ENCODE data around the gene NME8. TPM values are rescaled to one million over a fixed set of nuclear protein-coding genes. Genes with fewer than 3 reads are reported as not detected.

The NME8 gene
- total RNA-seq, 1 donor: 1.7 TPM

DNA sequence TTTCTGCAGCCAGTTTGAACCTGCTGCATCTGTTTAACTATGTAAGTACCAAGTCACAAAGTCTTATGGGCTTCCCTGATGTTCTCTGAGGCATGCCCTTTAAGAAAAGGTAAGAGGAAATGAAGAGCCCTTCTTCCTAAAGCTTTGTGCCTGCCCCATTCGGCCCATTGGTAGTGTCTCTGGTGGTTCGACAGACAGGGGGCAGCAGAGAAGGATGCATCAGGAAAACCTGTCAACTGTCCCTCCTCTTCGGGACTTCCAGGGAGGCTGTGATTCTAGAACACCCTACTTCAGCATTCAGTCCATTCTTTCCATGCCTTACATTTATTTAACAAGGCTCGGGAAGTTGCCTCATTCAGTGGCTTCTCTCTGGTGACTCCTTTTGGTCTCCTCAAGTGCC is 70.1 kb downstream of the NME8 start:
- no peak overlapping the region for H3K4me3 ChIP-seq (ENCODE audit: low read length)
- H3K27me3 ChIP-seq (ENCODE audit: insufficient read depth, low read length): peaks cover 68% of the 10 kb centered on the region
- peaks cover 40% of the 10 kb centered on the region for H3K4me1 ChIP-seq (ENCODE audit: insufficient read depth, low read length)
- no peaks in the 10 kb centered on the region for H3K9me3 ChIP-seq (ENCODE audit: low read depth, low read length)

DNA sequence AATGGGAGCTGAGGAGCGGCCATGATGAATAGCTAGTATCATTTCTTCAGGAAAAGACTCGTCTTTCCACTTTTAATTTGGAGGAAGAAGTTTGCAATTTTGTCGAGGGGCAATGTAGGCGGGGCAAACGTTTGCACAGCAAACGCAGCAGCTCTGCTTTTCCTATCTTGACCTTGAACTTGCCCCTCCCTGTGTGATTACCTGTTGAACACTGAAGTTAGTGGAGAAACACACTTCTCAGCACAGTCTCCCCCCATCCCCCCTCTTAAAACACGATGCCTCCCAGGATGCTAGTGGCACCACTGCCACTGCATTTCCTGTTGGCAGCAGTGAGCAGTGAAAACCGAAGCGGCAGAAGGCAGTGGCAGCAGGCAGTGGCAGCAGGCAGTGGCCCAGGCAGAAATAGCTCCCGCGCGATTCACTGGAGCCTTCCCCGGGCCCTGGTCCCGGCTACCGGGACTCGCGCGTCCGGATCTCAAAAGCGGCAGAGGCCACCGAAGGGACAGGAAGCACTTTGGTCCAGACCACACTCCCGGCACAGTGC is 72.0 kb downstream of the NME8 start, which contains the start of gene EPDR1:
EPDR1 (plus strand) TSS at position 336 of the 544 bp plus-strand sequence. CDS start 300 bp downstream, outside the sequence.
- Histone ChIP-seq H3K4me1 (ENCODE audit: insufficient read depth, low read length) (peaks cover 36% of the 10 kb centered on the region), H3K9me3 (ENCODE audit: low read depth, low read length) (peaks cover 5% of the 10 kb centered on the region), H3K27me3 (ENCODE audit: insufficient read depth, low read length) (peaks cover 62% of the 10 kb centered on the region), H3K4me3 (ENCODE audit: low read length) (peak within 1 kb of the TSS; percentile 38)

DNA sequence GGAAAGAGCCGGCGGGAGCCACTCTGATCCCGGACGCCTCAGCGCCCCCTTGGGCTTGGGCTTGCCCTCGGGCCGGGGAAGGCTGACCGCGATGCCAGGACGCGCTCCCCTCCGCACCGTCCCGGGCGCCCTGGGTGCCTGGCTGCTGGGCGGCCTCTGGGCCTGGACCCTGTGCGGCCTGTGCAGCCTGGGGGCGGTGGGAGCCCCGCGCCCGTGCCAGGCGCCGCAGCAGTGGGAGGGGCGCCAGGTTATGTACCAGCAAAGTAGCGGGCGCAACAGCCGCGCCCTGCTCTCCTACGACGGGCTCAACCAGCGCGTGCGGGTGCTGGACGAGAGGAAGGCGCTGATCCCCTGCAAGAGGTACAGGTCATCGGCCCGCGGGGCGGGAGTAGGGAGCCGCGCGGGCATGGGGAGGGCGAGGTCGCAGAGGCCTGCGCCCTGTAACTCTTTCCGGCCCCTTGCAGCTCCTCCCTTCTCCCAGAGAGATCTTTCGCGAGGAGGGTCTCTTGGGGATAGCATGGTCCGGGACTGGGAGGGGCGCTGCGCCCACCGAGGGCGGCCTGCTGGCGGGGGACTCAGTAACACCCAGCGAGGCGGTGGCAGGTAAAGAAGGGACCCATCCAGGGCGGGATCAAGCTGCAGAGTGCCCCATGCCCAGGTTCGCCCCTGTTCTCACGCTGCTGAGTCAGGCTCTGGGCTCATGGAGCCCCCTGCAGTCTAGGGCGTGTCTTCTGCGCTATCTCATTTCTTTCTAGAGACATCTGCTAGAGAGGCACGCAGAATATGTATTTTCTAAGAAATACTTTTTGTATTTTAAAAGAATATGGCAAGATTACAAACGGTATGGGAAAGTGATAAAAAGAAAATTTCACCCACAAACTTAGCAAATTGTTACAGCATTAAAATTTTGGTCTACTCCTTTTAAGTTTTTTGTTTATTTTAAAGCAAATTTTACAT is 72.7 kb downstream of the NME8 start:
- Histone ChIP-seq H3K9me3 (ENCODE audit: low read depth, low read length) (peaks cover 12% of the 10 kb centered on the region), H3K4me3 (ENCODE audit: low read length) (peak overlapping the region; percentile 38), H3K27me3 (ENCODE audit: insufficient read depth, low read length) (peaks cover 55% of the 10 kb centered on the region)

DNA sequence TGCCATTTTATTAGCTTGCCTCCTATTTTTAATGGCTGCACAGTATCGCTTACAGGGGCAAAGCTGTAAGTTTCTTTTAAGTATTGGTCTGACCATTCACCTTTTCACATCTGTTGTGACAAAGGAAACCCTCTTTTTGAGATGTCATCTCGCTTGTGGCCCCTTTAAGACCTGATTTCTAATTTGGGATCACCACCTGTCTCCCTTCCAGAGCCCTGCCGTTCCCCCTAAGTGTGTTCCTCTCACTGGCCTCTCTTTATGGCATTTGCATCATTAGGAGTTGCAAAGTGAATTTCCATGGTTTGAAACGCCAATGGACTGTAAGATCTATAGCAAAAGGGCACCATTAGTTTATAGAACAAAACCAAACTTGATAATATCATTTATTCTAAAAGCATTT is 73.5 kb downstream of the NME8 start:
- peaks cover 48% of the 10 kb centered on the region for H3K27me3 ChIP-seq (ENCODE audit: insufficient read depth, low read length)
- peaks cover 21% of the 10 kb centered on the region for H3K4me1 ChIP-seq (ENCODE audit: insufficient read depth, low read length)
- no peak overlapping the region for H3K4me3 ChIP-seq (ENCODE audit: low read length)
- peaks cover 14% of the 10 kb centered on the region for H3K9me3 ChIP-seq (ENCODE audit: low read depth, low read length)

More for the DNA sequence above, 72.7 kb downstream of the NME8 start:
- peaks cover 29% of the 10 kb centered on the region for H3K4me1 ChIP-seq (ENCODE audit: insufficient read depth, low read length)

DNA sequence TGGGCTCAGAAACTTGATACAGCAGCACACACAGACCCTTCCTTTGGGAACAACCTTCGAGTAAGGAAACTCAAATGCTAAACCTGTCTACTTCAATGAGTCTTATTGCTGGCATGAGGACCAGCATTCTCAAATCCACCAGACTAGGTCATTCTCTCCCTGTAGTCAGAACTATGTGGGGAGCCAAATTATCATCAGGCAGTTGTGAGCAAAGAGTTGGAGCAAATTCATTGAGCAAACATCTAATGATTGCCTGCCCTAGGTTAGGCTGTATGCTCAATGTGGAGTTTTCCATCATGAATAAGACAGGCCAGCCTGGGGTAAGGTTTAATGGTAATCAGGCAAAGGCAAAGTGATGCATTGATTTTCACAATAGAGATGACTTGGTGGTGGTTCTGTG is 75.6 kb downstream of the NME8 start:
- H3K27me3 ChIP-seq (ENCODE audit: insufficient read depth, low read length): peaks cover 28% of the 10 kb centered on the region
- H3K4me1 ChIP-seq (ENCODE audit: insufficient read depth, low read length): peaks cover 19% of the 10 kb centered on the region
- peaks cover 14% of the 10 kb centered on the region for H3K9me3 ChIP-seq (ENCODE audit: low read depth, low read length)
- no peak overlapping the region for H3K4me3 ChIP-seq (ENCODE audit: low read length)

DNA sequence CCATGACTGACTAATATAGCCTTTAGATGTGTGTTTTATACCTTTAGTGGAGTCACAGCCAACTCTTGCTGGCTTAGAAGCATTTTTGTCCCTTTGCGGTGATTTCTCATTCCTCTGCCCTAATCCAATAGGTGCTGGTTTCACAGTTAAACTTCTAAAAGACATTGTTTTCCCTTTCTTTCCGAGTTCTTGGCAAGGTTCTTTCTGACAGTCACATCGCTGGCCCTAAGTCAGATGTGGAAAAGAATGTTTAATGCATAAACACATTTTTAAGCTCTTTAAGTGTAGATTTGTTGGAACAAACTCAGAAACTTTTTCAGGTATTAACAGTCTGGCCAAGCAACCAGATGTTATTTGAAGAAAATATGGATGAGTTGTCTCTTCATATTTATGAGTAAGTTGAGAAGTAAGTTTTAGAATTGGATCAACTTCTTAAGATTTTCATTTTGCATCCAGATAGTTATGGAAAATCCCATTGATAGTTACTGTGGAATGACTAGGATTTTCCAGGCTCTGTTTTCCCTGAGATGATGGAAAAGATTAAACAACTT is 76.2 kb downstream of the NME8 start:
- Histone ChIP-seq H3K9me3 (ENCODE audit: low read depth, low read length) (peaks cover 14% of the 10 kb centered on the region), H3K4me1 (ENCODE audit: insufficient read depth, low read length) (peaks cover 19% of the 10 kb centered on the region), H3K4me3 (ENCODE audit: low read length) (no peak overlapping the region), H3K27me3 (ENCODE audit: insufficient read depth, low read length) (peaks cover 23% of the 10 kb centered on the region)

DNA sequence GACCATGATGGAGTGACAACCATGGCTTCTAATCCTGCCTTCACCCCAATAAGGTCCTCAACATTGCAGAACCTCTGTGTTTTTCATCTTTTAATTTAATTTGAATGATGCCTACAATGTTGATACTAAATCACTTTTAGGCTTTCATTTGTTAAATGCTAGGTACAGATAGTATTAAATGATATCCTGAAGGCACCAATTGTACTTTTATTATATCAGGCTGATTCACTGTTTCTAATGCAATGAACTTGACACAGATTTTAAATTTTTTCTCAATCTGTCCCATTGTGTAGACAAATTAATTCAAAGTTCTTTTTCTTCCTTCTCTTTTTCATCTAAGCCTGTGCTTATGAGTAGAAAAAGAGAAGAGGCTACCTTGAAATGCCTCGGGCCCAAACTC is 77.2 kb downstream of the NME8 start:
- H3K27me3 ChIP-seq (ENCODE audit: insufficient read depth, low read length): peaks cover 14% of the 10 kb centered on the region
- H3K4me1 ChIP-seq (ENCODE audit: insufficient read depth, low read length): peaks cover 11% of the 10 kb centered on the region
- H3K4me3 ChIP-seq (ENCODE audit: low read length): no peak overlapping the region
- H3K9me3 ChIP-seq (ENCODE audit: low read depth, low read length): peaks cover 14% of the 10 kb centered on the region

DNA sequence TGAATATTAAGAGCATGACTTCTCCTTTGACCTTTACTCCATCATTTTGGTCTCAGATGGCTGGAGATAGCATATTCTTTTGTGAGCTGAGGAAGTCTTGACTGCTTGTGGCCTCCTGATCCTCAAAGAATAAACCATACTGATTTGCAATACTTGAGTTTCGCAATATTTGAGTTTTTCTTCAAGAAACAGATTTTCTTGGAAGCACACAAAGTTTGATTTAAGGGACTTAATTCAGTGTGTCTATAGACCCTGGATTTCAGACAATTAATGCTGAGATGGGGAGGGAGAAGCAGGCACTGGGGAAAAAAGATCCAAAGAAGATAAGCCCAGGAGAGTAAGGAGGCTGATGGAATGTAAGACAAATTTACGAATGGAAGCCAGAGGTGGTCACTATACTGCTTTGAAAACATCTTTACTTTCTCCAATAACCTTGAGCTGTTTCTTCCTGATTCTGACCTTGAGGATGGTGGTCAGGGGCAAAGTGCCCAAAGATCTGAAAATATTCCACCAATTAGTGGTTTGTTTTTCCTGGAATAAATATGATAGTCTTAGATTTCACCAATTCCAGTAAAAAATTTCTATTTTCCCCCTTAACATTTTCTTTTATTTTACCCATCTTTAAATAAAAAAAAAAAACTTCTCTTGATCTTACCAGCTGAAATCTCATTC is 79.5 kb downstream of the NME8 start:
- peaks cover 3% of the 10 kb centered on the region for H3K27me3 ChIP-seq (ENCODE audit: insufficient read depth, low read length)
- no peak overlapping the region for H3K4me3 ChIP-seq (ENCODE audit: low read length)
- peaks cover 14% of the 10 kb centered on the region for H3K9me3 ChIP-seq (ENCODE audit: low read depth, low read length)
- peaks cover 2% of the 10 kb centered on the region for H3K4me1 ChIP-seq (ENCODE audit: insufficient read depth, low read length)

DNA sequence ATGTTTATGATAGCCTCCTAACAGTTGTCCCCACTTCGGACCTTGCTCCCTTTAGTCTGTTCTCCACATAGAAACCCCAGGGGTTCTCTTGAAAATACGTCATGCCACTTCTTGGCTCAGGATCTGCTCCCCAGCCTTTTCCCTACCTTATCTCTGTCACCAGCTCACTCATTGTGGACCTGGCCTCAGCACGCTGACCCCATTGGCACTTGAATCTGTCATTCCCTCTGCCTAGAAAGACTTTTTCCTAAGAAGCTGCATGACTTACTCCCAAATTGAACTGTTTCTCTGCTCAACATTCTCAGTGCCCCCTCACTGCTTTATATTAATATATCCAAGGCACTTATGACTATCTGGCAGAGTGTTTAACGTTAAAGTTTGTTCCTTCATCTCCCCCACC is 80.5 kb downstream of the NME8 start:
- Histone ChIP-seq H3K4me3 (ENCODE audit: low read length) (no peak overlapping the region), H3K27me3 (ENCODE audit: insufficient read depth, low read length) (peaks cover under 1% of the 10 kb centered on the region), H3K4me1 (ENCODE audit: insufficient read depth, low read length) (peaks cover 2% of the 10 kb centered on the region), H3K9me3 (ENCODE audit: low read depth, low read length) (peaks cover 14% of the 10 kb centered on the region)

DNA sequence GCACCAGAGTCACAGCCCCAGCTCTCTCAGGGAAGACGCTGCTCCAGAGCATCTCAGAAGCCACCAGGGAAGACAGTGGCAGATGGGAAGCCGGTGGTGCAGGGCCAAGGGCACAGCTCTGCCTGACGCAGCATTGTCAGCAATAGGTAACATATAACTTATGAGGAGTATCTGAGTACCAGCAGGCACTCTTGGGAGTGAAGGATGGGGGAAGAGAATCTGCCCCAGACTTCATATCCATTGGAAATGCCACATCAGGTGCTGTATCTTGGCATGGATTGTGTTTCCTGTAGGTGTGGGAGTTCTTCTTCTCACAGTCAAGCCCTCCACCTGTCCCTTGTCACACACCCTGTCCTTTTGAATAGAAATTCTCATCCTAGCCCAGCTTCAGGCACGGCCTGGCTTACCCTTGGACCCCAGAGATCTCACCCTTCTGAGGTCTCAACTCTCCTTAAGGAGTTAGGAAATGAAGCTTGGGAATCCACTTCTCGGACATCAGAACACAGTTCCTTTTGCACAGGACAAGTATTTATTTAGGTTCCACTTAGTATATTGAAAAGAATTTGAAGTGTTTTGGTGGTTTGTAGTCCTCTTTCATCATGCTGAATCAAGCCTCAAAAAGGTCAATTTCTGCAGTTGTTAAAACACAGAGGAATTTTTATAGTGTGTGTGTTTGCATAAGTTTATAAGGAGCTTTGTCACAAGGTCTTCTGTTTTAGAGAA is 82.0 kb downstream of the NME8 start:
- Histone ChIP-seq H3K4me1 (ENCODE audit: insufficient read depth, low read length) (peaks cover 2% of the 10 kb centered on the region), H3K27me3 (ENCODE audit: insufficient read depth, low read length) (no peaks in the 10 kb centered on the region), H3K9me3 (ENCODE audit: low read depth, low read length) (peaks cover 9% of the 10 kb centered on the region), H3K4me3 (ENCODE audit: low read length) (no peak overlapping the region)

DNA sequence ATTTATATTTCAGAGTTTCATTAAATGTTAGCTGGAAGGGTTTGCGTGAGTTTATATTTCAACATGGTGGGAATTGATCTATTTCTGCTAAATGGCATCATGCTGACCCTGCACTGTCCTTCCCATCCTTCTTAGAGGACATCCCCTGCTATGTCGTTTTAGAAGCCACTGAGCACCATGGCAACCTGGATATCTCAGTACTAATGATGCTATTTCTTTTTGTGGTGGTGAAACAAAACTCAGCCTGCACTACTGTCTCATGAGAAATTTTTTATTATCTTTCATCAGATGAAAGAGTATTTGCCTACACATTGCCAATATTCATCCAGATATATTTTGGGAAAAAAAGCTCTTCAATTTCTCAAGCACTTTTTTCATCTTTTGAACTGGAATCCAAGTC is 84.1 kb downstream of the NME8 start:
- Histone ChIP-seq H3K4me3 (ENCODE audit: low read length) (no peak overlapping the region), H3K27me3 (ENCODE audit: insufficient read depth, low read length) (no peaks in the 10 kb centered on the region), H3K9me3 (ENCODE audit: low read depth, low read length) (peaks cover 6% of the 10 kb centered on the region), H3K4me1 (ENCODE audit: insufficient read depth, low read length) (peaks cover 2% of the 10 kb centered on the region)

DNA sequence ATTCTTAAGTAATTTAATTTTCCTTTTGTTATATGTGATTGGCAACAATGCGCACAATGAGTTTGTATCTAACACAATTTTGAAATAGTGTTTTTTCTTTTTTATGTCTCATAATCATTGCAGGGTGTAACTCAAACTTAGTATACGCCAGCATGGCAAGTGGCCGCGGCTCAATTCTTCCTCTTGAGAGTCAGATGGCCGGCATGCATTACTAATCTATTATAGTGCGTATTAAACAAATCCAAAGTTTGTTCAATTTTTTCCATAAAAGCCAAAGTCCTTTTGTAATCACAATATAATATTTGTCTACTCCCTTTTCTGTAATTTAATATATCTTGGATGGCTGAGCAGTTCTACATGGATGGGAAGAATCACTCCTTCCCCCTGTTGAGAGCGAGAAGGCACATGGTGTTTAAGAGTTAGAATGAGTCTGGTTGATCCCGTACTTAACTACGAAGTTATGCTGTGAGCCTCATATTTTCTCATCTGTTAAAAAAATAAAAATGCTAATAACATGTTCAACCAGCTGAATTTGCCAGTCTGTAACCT is 84.7 kb downstream of the NME8 start:
- Histone ChIP-seq H3K4me3 (ENCODE audit: low read length) (no peak overlapping the region), H3K9me3 (ENCODE audit: low read depth, low read length) (peaks cover 6% of the 10 kb centered on the region), H3K27me3 (ENCODE audit: insufficient read depth, low read length) (no peaks in the 10 kb centered on the region), H3K4me1 (ENCODE audit: insufficient read depth, low read length) (no peaks in the 10 kb centered on the region)

DNA sequence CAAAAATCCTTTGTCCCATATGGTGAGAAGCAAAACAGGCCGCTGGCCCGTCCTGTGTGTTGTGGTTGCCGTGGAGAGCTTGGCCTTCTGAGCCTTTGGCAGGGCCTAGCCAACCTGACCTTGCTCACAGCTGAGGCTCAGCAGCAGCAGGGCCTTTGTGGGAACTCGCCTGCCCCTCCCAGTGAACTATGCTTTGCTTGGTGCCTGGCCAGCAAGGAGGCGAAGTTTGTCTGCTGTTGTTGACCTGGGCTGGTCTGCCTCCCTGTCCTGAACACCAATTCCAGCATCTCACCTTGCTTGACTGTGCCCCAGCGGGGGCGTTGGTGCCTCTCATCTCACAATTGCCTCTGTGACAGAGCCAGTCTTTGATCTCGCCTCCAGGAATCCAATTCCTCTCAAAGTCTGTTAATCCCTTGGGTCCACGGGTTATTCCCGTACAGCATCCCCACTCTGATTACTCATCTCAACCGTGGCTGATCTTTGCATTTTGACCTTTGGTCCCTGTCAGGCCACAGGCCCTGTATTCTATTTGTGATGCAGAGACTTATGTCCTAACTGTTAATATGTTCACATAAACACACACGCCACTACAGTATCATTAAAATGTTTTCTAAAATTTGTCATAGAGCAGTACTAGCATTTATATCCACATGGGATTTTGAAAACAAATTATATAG is 94.7 kb downstream of the NME8 start:
- no peak overlapping the region for H3K4me3 ChIP-seq (ENCODE audit: low read length)
- H3K9me3 ChIP-seq (ENCODE audit: low read depth, low read length): no peaks in the 10 kb centered on the region
- H3K4me1 ChIP-seq (ENCODE audit: insufficient read depth, low read length): no peaks in the 10 kb centered on the region
- H3K27me3 ChIP-seq (ENCODE audit: insufficient read depth, low read length): no peaks in the 10 kb centered on the region

Measured in mononuclear cell (primary cell).